Fibroblast of mammary gland (primary cell): ENCODE data around the gene LRRC4.

ENCODE experiments used
- DNase-seq: peaks from one replicate; pipeline ENCODE4 v3.0.0-alpha.2; 2010; ENCODE audit warnings: low read depth
- H3K4me3 ChIP-seq: 2 replicates; pipeline ENCODE4 v1.5.1; 2011; ENCODE audit warnings: low read depth, mild to moderate bottlenecking, low read length, moderate library complexity; ENCODE audit not compliant: control insufficient read depth
- CTCF ChIP-seq: conservative IDR thresholded peaks from 2 replicates; pipeline ENCODE4 v1.5.1; 2011; ENCODE audit warnings: low read depth, low read length, inconsistent platforms; ENCODE audit not compliant: control insufficient read depth, insufficient read depth

LRRC4 gene

GRCh38 chr7:128069373-128070364 lies 38.4 kb upstream of the LRRC4 start:
- DNase-seq = no peak
- no peak overlapping the region for H3K4me3 ChIP-seq
- TF ChIP-seq CTCF = no peak

- DNase-seq = no peak
- H3K4me3 ChIP-seq = no peak overlapping the region
- TF ChIP-seq CTCF = no peak
Observed at GRCh38 chr7:128068785-128069184, 37.5 kb upstream of the LRRC4 start.

- DNase-seq = no peak
- no peak overlapping the region for H3K4me3 ChIP-seq
Observed at GRCh38 chr7:128067983-128068382, 36.7 kb upstream of the LRRC4 start.

GRCh38 chr7:128066858-128067257 lies 35.6 kb upstream of the LRRC4 start:
- DNase-seq = no peak
- no peak overlapping the region for H3K4me3 ChIP-seq
- TF ChIP-seq CTCF = no peak

More at GRCh38 chr7:128067983-128068382, 36.7 kb upstream of the LRRC4 start:
- TF ChIP-seq CTCF = no peak

- H3K4me3 ChIP-seq = no peak overlapping the region
- TF ChIP-seq CTCF = no peak
Observed at GRCh38 chr7:128066395-128066794, 35.2 kb upstream of the LRRC4 start.

GRCh38 chr7:128065872-128066271 lies 34.6 kb upstream of the LRRC4 start:
- no peak overlapping the region for H3K4me3 ChIP-seq
- DNase-seq = no peak
- no peak for TF ChIP-seq CTCF

More at GRCh38 chr7:128066395-128066794, 35.2 kb upstream of the LRRC4 start:
- DNase-seq = no peak
